H1 (cell line): ENCODE data around the gene SH3RF3. TPM values are rescaled to one million over a fixed set of nuclear protein-coding genes. Genes with fewer than 3 reads are reported as not detected.

Experiments used
- EGR1 ChIP-seq: IDR thresholded peaks from 2 replicates; pipeline ENCODE4 v1.6.1; 2011; ENCODE audit warnings: low read depth, low read length, borderline replicate concordance
- EZH2 ChIP-seq: fragments of 200-600 bp; sonication (generic); IDR thresholded peaks from 2 replicates; pipeline ENCODE4 v1.7.1; 2012; ENCODE audit warnings: low read depth, mild to moderate bottlenecking, moderate library complexity, low read length, inconsistent platforms; ENCODE audit not compliant: severe bottlenecking
- polyA plus RNA-seq, 7 experiments: library from polyadenylated mRNA; depleted of rRNA in 3 of 7; stranded (reverse) in 5 of 7; unstranded in 2 of 7; fragments of >200 nt in 5 of 7; fragments of 200-250 nt in 2 of 7; gene quantifications; 1 replicate in 5 of 7; 2 replicates in 1 of 7; 4 replicates in 1 of 7; pipeline versions ENCODE4 v1.2.1 to v1.2.3, GENCODE V29; 2011 to 2013; ENCODE audit warnings: missing spikeins in 2 of 7, mixed read lengths in 2 of 7
- total RNA-seq: library from RNA; stranded (reverse); fragmentation: NEBNext Ultra II Directional; extraction: Animal tissue kit (Norgen Biotek cat#: 25700); gene quantifications from 2 replicates; pipeline ENCODE4 v1.2.1, GENCODE V29; 2021

Gene SH3RF3
- total and polyA plus RNA-seq, 2 of the 8 experiments (the other 6 are each of a cell fraction or from before 2014, with no cell fraction given) = 0.11 to 0.65 TPM

DNA sequence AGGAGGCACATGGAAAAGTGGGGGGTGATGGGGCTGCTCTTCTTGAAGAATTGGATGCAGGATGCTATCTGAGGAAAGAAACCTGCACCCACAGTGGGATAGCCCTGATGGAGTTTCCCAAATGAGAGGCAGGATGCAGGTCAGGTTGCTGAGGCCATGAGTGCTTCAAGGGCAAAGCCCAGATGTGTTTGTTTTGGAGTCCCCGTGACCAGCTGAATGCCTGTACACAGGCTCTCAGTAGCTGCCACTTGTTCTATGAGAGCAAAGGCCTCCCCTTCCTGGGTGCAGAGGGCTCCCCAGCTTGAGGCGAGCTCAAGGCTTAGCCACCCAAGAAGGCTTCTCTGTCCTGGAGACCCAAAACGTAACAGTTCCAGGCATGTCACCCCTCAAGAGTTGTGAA is 292.1 kb downstream of the SH3RF3 start (continued):
- TF ChIP-seq EZH2 (no peak), EGR1 (no peak)
